ENCODE results near the gene ASXL1.

GRCh38 chr20:32358632-32358882 lies 426 bp downstream of the ASXL1 start:
- TF ChIP-seq POLR2A (IDR thresholded peaks at IDR 0.05) (no peak), CTCF (IDR thresholded peaks at IDR 0.05) (no peak), POLR2AphosphoS5 (IDR thresholded peaks at IDR 0.05) (no peak)

All from stomach (tissue), 4 donors.